CD4-positive, alpha-beta T cell treated with Interleukin-4 for 4 hours (primary cell): ENCODE measurements around the gene FARP2.
"Not testable (repeated sequence)": the region's sequence is repeated elsewhere in the genome, so short reads cannot be mapped to it uniquely, and the experiment has no call there.

Experiments
- DNase-seq: peaks from one replicate; pipeline ENCODE4 v3.0.0-alpha.2; 2020

FARP2 gene

DNA sequence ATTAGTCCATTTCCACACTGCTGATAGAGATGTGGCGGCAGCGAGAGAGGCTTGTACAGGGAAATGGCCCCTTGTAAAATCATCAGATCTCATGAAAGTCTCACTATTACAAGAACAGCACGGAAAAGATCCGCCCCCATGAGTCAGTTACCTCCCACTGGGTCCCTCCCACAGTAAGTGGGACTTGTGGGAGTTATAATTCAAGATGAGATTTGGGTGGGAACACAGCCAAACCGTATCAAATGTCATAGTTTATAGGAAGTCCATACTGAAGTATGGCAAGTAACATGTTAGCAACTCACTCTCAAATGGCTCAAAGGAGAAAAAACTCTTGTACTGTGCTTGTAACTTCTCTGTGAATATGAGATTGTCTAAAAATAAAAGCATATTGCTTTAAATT lies 56.1 kb downstream of the FARP2 start:
- DNase-seq: no peak

DNA sequence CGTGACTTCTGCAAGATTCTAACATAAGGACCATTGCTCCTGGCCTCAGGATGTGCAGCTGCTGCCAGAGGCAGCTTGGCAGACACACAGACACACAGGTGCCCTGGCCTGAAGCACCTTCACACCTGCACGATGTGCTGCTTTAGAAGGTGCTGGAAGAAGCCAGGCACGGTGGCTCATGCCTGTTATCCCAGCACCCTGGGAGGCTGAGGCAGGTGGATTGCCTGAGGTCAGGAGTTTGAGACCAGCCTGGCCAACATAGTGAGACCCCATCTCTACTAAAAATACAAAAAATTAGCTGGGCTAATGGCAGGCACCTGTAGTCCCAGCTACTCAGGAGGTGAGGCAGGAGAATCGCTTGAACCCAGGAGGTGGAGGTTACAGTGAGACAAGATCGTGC lies 57.4 kb downstream of the FARP2 start:
- DNase-seq: not testable (repeated sequence)

DNA sequence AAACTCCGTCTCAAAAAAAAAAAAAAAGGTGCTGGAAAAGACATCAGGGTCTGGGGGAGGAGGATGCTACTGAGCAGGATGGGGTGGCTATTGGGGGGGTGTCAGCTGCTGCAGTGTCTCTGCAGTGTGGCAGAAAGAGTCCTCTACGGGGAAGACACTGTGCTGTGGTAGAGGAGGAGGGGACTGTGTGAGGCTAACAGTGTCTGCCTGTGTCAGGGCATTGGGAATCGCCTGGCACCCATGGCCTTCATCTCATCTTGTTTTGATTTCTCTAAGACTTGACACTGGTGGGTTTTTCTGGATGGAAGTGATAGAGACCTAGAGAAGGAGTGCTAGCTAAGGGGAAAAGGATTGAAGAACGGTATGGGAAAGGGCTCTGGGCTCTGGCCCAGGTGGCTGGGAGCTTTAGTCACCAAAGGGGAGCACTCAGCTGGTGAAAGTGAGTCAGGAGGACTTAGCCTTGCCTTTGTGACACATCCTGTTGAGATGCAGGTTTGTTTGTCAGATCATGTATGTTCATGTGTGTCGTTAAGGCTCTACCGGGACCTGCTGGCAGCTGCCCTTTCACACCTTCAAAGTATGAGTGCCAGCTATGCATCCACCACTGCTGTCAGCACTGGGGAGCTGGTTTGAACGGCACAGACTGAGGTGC lies 58.0 kb downstream of the FARP2 start:
- DNase-seq: no peak

DNA sequence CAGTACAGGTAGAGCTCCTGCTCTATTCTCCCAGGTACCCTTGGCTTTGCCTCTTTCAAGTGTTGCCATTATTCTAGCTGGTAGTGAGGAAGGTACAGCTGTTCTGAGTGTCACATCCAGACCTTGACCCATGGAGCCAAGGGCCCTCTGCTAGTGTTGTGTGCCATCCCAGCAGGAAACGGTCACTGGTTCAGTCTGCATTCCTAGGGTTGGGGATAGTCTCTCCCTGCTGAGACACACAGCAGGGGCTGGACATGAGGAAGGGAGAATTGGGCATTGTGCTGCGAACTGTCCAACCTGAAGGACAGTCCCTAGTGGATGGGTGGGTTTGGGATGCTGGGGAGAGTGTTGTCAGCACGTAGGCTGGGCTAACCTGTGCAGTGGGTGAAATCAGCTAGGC lies 59.1 kb downstream of the FARP2 start:
- DNase-seq: no peak

DNA sequence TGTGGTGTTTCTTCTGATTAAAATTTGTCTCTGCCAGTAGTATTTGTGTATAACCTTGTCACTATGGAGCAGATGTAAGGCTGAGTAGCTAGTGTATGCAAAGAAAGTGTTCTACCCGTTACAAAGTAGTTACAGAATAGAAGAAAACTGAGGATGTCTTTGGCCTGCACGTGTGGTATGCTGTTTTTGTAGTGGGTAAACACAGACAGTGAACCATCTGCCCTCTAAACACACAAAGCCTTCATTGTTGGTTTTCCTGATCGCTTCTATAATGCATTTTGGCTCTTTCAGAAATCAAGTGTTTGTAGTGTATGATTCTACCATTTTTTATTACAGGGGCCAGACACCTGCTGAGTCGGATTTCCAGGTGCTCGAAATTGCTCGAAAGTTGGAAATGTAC lies 61.5 kb downstream of the FARP2 start:
- DNase-seq: no peak

DNA sequence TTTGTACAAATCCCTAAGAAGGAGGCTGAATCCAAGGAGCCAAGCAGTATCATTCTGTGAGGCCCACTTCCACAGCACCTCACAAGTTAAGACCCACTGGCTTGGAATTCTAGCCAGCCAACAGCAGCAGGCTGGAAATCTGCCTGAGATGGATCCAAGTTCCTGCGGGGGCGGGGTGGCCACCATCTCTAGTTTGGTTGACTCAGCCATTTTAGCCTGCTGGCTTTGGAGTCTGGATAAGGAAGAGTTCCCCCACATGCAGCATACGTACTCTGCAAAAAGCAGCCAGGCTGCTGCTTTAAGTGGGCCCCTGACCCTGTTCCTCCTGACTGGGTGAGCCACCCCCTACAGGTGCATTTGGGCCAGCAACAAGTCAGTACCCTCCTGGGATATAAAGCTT lies 65.2 kb downstream of the FARP2 start:
- DNase-seq: no peak

DNA sequence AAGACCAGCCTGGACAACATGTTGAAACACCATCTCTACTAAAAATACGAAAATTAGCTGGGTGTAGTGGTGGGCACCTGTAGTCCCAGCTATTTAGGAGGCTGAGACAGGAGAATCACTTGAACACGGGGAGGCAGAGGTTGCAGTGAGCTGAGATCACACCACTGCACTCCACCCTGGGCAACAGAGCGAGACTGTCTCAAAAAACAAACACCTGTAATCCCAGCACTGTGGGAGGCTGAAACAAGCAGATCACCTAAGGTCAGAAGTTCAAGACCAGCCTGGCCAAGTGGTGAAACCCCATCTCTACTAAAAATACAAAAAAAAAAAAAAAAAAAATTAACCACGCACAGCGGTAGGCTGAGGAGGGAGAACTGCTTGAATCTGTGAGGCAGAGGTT lies 65.9 kb downstream of the FARP2 start:
- DNase-seq: not testable (repeated sequence)

DNA sequence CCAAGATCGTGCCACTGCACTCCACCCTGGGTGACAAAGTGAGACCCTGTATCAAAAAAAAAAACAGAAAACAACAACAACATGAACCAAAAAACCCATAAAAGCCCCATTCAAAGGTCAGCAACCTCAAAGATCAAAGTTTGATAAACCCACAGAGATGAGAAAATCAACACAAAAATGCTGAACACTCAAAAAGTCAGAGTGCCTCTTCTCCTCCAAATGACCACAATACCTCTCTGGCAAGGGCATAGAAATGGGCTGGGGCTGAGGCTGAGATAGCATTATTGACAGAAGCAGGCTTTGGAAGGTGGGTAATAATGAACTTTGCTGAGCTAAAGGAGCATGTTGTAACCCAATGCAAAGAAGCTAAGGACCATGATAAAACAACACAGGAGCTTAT lies 66.3 kb downstream of the FARP2 start:
- no peak for DNase-seq

DNA sequence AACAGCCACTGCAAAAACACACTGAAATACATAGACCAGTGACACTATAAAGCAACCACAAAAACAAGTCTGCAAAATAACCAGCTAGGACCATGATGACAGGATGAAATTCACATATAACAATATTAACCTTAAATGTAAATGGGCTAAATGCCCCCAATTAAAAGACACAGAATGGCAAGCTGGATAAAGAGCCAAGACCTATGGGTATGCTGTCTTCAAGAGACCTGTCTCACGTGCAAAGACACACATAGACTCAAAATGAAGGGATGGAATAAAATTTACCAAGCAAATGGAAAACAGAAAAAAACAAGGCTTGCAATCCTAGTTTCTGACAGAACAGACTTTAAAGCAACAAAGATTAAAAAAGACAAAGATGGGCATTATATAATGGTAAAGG lies 67.4 kb downstream of the FARP2 start:
- DNase-seq: not testable (repeated sequence)

DNA sequence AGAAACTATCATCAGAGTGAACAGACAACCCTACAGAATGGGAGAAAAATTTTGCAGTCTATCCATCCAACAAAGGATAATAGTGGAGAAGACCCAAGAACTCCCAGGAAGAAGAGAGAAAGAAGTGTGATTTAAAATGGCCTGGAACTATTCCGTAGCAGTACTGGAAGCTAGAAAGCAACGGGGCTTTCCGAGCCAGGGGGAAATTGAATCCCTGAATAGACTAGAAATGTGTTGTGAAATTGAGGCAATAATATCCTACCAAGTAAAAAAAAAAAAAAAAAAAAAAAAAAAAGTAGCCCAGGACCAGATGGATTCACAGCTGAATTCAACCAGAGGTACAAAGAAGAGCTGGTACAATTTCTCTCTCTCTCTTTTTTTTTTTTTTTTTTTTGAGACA lies 69.3 kb downstream of the FARP2 start:
- no peak for DNase-seq

DNA sequence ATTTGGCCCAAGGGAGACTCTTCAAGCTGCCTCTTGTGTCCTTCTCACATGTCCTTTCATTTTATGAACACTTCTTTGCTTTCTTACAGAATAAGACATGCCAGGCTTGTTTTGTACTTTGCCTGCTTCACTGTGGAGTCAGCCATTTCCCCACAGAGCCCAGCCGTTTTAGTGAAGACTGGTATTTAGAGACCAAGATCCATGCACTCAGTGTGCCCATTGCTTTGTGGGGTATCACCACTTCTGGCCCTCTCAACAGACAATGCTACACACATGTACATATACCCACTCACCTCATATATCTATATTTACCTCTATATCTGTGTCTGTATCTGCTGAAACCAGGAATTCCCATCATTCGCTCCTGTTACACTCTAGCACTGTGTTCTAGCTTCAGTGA lies 74.1 kb downstream of the FARP2 start:
- no peak for DNase-seq

DNA sequence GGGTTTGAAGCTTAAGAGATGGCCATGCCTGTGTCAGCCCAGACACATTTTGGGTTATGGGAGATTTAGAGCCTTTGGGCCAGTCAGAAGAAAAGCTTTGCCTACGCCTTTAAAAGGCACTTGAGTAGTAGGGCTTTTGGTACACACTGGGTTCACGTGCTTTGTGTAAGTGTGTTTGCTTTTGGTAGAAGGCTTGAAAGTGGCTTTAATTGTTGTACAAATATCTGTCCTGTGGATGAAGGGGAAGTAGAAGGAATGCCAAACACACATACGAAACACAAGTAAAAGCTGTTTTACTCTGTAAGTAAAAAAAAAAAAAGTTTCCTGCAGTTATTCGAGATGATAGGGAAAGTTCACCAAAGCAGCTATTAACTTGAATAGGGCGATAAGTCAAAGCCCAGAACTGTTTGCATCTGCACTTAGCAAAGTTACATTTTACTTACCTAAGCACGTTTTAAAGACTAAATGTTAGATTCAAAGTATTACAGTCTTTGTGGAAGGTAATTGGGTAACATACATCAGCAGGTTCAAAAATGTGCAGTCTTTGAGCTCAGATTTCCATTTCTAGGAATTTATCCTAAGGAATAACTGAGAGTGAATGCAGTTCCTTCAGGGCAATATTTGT lies 76.9 kb downstream of the FARP2 start:
- no peak for DNase-seq

DNA sequence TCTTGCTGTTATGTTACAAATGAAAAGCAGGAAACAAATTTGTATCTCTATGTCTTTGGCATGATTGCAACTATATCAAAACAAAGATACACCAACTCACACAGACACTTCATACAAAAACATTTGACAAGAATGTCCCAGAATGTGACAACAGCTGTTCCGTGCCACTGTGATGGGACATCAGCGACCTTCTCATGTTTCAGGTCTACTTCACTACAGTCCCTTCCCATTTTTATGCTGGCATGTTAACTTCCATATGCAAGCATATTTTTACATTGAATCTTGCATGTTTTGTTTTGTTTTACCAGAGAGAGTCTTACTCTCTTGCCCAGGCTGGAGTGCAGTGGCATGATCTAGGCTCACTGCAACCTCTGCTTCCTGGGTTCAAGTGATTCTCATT lies 81.1 kb downstream of the FARP2 start:
- DNase-seq: no peak

DNA sequence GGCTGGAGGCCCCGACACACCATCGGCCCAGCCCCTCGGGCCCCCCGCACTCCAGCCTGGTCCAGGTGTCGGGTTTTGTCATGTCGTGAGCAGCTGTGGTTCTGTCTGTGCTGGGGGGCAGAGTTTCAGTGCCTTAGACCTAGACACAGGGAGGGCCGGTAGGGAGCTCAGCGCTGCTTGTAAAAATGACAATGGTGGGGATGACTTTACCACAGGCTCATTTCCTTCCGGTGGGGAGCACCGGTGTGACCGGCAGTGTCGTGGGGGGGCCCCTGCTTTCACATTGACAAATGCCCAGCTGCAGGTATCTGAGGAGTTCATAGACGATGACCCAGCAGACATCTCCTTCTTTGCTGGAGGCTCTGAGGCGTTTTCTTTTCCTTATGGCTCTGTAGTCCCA lies 85.4 kb downstream of the FARP2 start:
- DNase-seq: no peak

DNA sequence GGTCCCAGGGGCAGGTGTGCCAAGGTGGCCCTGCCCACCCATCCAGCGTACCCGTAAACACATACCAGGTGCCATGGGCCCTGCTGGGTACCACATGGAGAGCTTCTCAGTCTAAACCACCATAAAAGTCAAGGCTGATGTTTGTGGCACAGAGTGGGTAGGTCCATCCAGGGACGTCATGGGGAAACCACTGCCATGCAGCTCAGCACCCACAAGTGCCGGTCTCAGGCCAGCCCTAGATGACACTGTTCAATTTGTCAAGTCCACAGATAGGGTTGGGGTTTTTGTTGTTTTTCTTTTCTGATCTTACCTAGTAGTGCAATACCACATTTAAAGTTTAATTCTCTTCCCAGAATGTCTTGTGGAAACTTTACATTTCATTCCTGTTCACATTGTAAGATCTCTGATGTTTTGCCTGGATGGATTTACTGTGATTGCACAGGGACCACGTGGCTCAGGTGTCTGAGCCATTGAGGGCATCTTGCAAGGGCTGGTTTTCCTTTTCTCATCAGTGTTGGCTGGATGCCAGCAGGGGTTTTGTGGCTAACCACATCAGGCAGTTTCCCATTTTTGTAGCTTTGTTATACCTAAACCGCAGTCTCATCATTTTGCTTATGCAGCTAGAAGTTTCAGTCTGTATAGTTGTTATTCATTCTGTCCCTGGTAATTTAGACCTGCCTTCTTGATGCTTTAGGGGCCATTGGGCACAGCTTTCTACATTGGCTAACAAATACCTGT lies 87.6 kb downstream of the FARP2 start:
- DNase-seq: peak; percentile 92

DNA sequence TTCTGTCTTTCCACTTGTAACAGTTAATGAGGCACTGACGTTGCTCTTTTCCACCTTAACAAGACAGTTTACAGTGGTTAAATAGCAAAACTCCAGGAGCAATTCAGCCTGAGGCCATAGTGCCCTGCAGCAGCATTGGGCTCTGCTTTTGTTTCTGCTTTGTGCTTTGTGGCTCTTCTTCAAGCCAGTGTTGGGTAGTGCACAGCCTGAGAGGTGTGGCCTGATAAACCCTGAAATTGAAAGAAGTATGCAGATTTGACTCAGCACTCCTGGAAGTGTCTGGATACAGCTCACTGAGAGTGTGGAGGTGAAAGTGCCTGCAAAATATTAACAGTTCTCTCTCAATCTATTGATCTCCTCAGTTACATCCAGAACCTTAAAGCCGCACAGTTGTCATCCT lies 89.3 kb downstream of the FARP2 start:
- DNase-seq: no peak

DNA sequence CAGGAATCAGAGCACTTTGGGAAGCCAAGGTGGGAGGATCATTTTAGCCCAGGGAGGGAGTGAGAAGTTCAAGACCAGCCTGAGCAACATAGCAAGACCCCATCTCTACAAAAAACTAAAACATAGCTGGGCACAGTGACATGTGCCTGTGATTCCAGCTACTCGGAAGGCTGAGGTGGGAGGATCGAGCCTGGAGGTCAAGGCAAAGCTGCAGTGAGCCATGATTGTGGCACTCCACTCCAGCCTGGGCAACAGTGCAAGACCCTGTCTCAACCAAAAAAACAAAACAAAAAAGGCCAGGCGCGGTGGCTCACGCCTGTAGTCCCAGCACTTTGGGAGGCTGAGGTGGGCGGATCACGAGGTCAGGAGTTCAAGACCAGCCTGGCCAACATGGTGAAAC lies 94.0 kb downstream of the FARP2 start:
- DNase-seq: not testable (repeated sequence)

DNA sequence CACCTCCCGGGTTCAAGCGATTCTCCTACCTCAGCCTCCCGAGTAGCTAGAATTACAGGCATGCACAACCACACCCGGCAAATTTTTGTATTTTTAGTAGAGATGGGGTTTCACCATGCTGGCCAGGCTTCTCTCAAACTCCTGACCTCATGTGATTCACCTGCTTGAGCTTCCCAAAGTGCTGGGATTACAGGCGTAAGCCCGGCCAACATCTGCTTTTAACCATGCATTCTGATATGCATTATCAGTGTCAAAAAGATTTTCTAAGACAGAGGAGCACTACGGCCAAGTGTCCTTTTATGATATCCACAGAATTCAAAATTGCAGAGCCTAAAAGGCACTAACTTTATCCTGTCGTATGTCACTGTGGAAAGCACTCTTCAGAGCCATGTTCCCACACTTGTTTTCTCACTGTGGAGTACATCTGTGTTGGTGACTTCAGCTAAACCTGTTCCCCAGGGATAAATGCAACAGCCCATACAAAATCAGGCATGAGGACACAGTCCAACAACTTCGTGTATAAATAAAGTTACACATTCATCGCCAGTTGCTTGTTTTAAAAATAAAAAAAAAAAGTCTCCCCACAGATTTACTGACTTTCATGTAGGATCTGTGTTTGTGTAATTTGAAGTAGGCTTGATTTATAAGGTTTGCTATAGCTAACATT lies 95.9 kb downstream of the FARP2 start:
- DNase-seq: no peak

DNA sequence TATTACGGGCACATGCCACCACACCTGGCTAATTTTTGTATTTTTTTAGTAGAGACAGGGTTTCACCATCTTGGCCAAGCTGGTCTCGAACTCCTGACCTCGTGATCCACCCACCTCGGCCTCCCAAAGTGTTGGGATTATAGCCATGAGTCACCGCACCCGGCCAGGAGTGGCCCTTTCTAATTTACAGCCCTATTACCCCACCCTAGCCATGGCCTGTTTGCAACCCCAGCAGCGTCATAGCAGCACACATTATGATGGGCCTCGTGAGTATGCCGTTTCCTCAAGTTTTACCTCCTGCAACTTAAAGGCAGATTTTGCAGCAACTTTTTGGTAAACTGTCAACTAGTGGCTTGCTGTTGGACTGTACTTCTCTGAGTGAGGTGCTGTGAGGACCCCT lies 97.8 kb downstream of the FARP2 start:
- DNase-seq: not testable (repeated sequence)

DNA sequence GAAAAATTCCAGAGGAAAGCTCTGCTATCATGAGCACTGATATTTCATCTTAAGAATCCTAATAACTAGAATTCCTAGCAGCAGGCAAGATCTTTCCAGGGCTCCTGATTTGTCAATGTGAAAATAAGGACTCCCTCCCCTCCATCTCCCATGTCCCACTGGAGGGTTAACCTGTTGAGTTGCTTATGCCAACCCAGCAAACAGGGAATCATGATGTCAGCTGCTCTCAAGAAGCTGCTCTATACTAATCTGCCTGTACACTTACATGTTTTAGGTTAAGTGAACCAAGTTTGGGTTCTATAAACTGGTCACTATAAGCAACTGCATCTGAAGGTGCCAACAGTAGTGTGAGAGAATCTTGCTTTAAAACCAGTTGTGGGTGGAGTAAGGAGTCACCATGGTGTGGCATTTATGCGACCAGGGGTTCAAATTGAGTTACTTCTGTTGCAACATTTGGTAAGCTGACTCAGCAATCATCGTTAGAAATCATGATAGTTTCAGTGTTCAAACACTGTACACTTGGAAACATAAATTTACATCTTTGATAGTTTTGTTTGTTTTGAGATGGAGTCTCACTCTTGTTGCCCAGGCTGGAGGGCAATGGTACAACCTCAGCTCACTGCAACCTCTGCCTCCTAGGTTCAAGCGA lies 98.9 kb downstream of the FARP2 start:
- DNase-seq: no peak

DNA sequence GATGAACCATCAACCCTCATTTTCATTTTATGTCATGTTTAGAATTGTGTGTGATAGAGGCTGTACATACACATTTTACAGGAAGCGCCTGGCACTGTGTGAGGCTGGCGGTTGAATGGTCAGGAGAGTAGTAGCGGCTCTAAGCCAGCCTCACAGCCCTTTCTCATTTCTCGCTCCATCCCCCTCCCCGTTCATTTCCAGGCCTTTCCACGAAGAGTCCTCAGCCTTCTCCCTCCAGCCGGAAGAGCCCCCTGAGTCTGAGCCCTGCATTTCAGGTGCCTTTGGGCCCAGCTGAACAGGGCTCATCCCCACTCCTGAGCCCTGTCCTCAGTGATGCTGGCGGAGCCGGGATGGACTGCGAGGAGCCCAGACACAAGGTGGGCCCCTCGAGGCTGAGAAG lies 100.5 kb downstream of the FARP2 start:
- no peak for DNase-seq

DNA sequence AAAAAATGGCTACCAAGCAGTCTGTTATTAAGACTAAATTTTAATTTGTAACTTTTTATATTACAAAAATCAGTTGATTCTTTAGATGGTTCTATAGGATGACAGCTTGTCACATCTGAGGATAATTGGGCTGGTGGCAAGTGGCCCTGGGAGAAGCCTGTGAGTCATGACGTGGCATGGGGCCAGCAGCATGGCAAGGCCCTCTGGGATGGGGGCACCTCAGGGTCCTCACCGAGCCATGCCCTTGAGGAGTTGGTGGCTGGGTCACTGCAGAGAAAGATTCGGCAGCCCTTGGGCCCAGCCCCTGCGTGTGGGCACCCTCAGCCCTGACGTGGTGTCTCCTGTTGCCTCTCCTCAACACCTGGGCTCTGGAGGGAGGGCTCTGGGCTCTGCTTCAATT lies 102.6 kb downstream of the FARP2 start:
- DNase-seq: no peak

DNA sequence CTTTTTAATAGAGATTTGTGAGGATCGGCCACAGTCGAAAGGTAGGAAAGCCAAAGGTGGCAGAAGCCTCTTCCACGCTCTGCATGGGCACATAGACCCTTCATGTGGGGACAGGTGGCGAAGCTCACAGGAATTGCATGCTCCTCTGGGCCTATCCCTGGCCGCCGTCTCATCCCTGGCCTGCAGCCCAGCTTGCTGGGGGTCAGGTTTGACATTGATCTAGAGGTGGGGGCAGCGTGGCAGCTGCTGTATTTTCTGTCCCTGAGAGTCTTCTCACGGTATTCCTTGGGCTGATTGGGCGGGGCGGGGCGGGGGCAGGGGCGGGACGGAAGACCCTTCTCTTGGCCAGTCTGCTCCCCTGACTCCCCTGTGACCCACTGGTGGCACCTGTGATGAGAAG lies 103.4 kb downstream of the FARP2 start:
- DNase-seq: no peak
